OCI-LY7 (cell line): ENCODE measurements around the gene GIT2. TPM values are rescaled to one million over a fixed set of nuclear protein-coding genes. Genes with fewer than 3 reads are reported as not detected.

Source experiments
- BruUV-seq: library from RNA; stranded (reverse); fragments of 400-500 nt; replicated peaks from 2 replicates; lab custom pipeline; 2021; lab: Mats Ljungman, UMichigan
- CTCF ChIA-PET: fragments of 300-600 bp; sonication (Branson Sonifier 250); formaldehyde crosslinking; loops from one replicate; lab custom pipeline; 2022; ENCODE audit warnings: antibody characterized with exemption; ENCODE audit not compliant: unreplicated experiment; lab: Charles Lee
- POLR2A ChIA-PET: fragments of 300-600 bp; sonication (Branson Sonifier 250); formaldehyde crosslinking; loops from one replicate; lab custom pipeline; 2022; ENCODE audit warnings: antibody characterized with exemption; lab: Charles Lee
- DNase-seq: peaks from one replicate; pipeline ENCODE4 v3.0.0-alpha.2; 2015; ENCODE audit warnings: low spot score
- H2AFZ ChIP-seq: fragments of 200-600 bp; sonication (generic), shearing (Covaris generic); 2 replicates; pipeline ENCODE4 v1.6.1; 2014; ENCODE audit warnings: mild to moderate bottlenecking, antibody characterized with exemption, low read length, moderate library complexity
- H3K27ac ChIP-seq: fragments of 200-600 bp; sonication (generic); 2 replicates; pipeline ENCODE4 v1.5.1; 2014; ENCODE audit warnings: mixed run types, low read depth, mild to moderate bottlenecking, moderate library complexity, low read length, inconsistent platforms; ENCODE audit not compliant: poor library complexity, severe bottlenecking
- H3K36me3 ChIP-seq: fragments of 200-600 bp; sonication (generic); 2 replicates; pipeline ENCODE4 v1.6.1; 2014; ENCODE audit warnings: mild to moderate bottlenecking, antibody characterized with exemption, low read length, moderate library complexity, mixed read lengths; ENCODE audit not compliant: insufficient read depth
- H3K4me1 ChIP-seq: fragments of 200-600 bp; sonication (generic); 2 replicates; pipeline ENCODE4 v1.5.1; 2014; ENCODE audit warnings: mild to moderate bottlenecking, low read length; ENCODE audit not compliant: insufficient read depth, poor library complexity, severe bottlenecking
- H3K4me2 ChIP-seq: fragments of 200-600 bp; sonication (generic); 2 replicates; pipeline ENCODE4 v1.6.1; 2014; ENCODE audit warnings: mild to moderate bottlenecking, low read length
- H3K4me3 ChIP-seq: fragments of 200-600 bp; sonication (generic); 2 replicates; pipeline ENCODE4 v1.5.1; 2014; ENCODE audit warnings: mild to moderate bottlenecking, low read depth, low read length; ENCODE audit not compliant: poor library complexity, severe bottlenecking
- H3K79me2 ChIP-seq: fragments of 200-600 bp; sonication (generic); 2 replicates; pipeline ENCODE4 v1.6.1; 2016; ENCODE audit warnings: low read depth, mild to moderate bottlenecking, low read length, moderate library complexity, mixed read lengths; ENCODE audit not compliant: insufficient read depth
- H3K9me2 ChIP-seq: fragments of 200-600 bp; sonication (generic); 2 replicates; pipeline ENCODE4 v1.6.1; 2016; ENCODE audit warnings: mild to moderate bottlenecking, low read length, mixed read lengths; ENCODE audit not compliant: insufficient read depth
- H3K9me3 ChIP-seq: fragments of 200-600 bp; sonication (generic); 2 replicates; pipeline ENCODE4 v1.6.1; 2014; ENCODE audit warnings: mild to moderate bottlenecking, mixed run types, low read length, mixed read lengths
- H4K20me1 ChIP-seq: fragments of 200-600 bp; sonication (generic); 2 replicates; pipeline ENCODE4 v1.6.1; 2014; ENCODE audit warnings: mild to moderate bottlenecking, antibody characterized with exemption, low read length, moderate library complexity, mixed read lengths; ENCODE audit not compliant: insufficient read depth
- CTCF ChIP-seq: fragments of 200-600 bp; sonication (generic); conservative IDR thresholded peaks from 2 replicates; pipeline ENCODE4 v1.5.1; 2014; ENCODE audit warnings: mild to moderate bottlenecking, antibody characterized with exemption, low read length, moderate library complexity, mixed read lengths
- EZH2phosphoT487 ChIP-seq: fragments of 200-600 bp; sonication (generic); IDR thresholded peaks from 2 replicates; pipeline ENCODE4 v1.6.1; 2018; ENCODE audit warnings: low read depth, borderline replicate concordance, mild to moderate bottlenecking, mixed run types, antibody characterized with exemption, low read length, moderate library complexity, mixed read lengths
- intact Hi-C: fragments of 100-400 bp; cut with micrococcal nuclease; formaldehyde crosslinking; loops from one replicate; pipeline ENCODE4 v1.10.0; 2022; ENCODE audit not compliant: unreplicated experiment
- total RNA-seq, 2 experiments: library from RNA; depleted of rRNA in 1 of 2; stranded (reverse); fragments of >200 nt in 1 of 2; shearing (Covaris generic) in 1 of 2; gene quantifications; 2 replicates each; pipeline ENCODE4 v1.2.3, GENCODE V29; 2014 to 2022

GIT2 gene
- total RNA-seq, 2 experiments from 2014 or later = 57.1 to 123 TPM

- ChIA-PET POLR2A (interaction anchor here (0.7 kb wide), 1 partner anchor 17 kb away, joined by 5 read pairs; no protein-coding TSS in a partner anchor), CTCF (no interaction called here)
- no peak overlapping the region for H3K27ac ChIP-seq
- intact Hi-C loops = no loop called here
- no peak for DNase-seq
- H3K9me3 ChIP-seq = no peaks in the 10 kb centered on the region
- no peak overlapping the region for H3K4me2 ChIP-seq
- TF ChIP-seq CTCF = no peak
- no peak for TF ChIP-seq EZH2phosphoT487
- BruUV-seq = no TSS peak
- no peaks in the 10 kb centered on the region for H4K20me1 ChIP-seq
- no peaks in the 10 kb centered on the region for H3K4me1 ChIP-seq
- H3K36me3 ChIP-seq = peaks cover 96% of the 10 kb centered on the region
- H2AFZ ChIP-seq = no peak overlapping the region
- no peaks in the 10 kb centered on the region for H3K9me2 ChIP-seq
- no peaks in the 10 kb centered on the region for H3K79me2 ChIP-seq
- no peak overlapping the region for H3K4me3 ChIP-seq
Observed at GRCh38 chr12:109972821-109973220, 23.3 kb downstream of the GIT2 start.

GRCh38 chr12:109968801-109969200 is 27.4 kb downstream of the GIT2 start:
- Histone ChIP-seq H4K20me1 (no peaks in the 10 kb centered on the region), H3K4me3 (no peak overlapping the region), H3K79me2 (no peaks in the 10 kb centered on the region), H3K9me3 (no peaks in the 10 kb centered on the region), H3K4me2 (no peak overlapping the region), H3K9me2 (no peaks in the 10 kb centered on the region), H3K27ac (no peak overlapping the region), H3K36me3 (peaks cover 94% of the 10 kb centered on the region), H2AFZ (no peak overlapping the region), H3K4me1 (no peaks in the 10 kb centered on the region)
- TF ChIP-seq CTCF (no peak), EZH2phosphoT487 (no peak)
- BruUV-seq = no TSS peak
- intact Hi-C loops = no loop called here
- CTCF ChIA-PET = no interaction called here
- POLR2A ChIA-PET = interaction anchor here (0.7 kb wide), 1 partner anchor 237 kb away, joined by 5 read pairs; no protein-coding TSS in a partner anchor
- no peak for DNase-seq

GRCh38 chr12:109968032-109968420 is 28.1 kb downstream of the GIT2 start:
- TF ChIP-seq CTCF = no peak
- no peak for TF ChIP-seq EZH2phosphoT487
- intact Hi-C loops = no loop called here
- ChIA-PET POLR2A (no interaction called here), CTCF (no interaction called here)
- Histone ChIP-seq H3K36me3 (peaks cover 94% of the 10 kb centered on the region), H3K4me2 (no peak overlapping the region), H3K9me2 (no peaks in the 10 kb centered on the region), H3K4me1 (no peaks in the 10 kb centered on the region), H3K27ac (no peak overlapping the region), H3K4me3 (no peak overlapping the region), H3K79me2 (no peaks in the 10 kb centered on the region), H2AFZ (no peak overlapping the region), H3K9me3 (no peaks in the 10 kb centered on the region), H4K20me1 (no peaks in the 10 kb centered on the region)
- DNase-seq = no peak
- no TSS peak for BruUV-seq
